HepG2 (cell line): ENCODE measurements around the gene THOC6. TPM values are rescaled to one million over a fixed set of nuclear protein-coding genes. Genes with fewer than 3 reads are reported as not detected.

Experiments
- AGO1 ChIP-seq: fragments of 200-400 bp; formaldehyde crosslinking; IDR thresholded peaks from 2 replicates; pipeline ENCODE4 v1.6.1; 2017; ENCODE audit warnings: mild to moderate bottlenecking, low read depth, low read length, moderate library complexity; ENCODE audit not compliant: poor library complexity, severe bottlenecking
- CBFB ChIP-seq: sonication (generic); formaldehyde crosslinking; IDR thresholded peaks from 2 replicates; pipeline ENCODE4 v1.4.0; 2020; ENCODE audit warnings: missing genetic modification reagents
- ETV6 ChIP-seq: sonication (generic); formaldehyde crosslinking; conservative IDR thresholded peaks from 2 replicates; pipeline ENCODE4 v1.4.0; 2020; ENCODE audit warnings: missing genetic modification reagents
- HMGXB4 ChIP-seq, 2 experiments: sonication (generic) in 1 of 2; formaldehyde crosslinking in 1 of 2; IDR thresholded peaks; 2 replicates each; pipeline versions ENCODE4 v1.4.0 to v1.6.1; 2018 to 2020; ENCODE audit warnings: missing genetic modification reagents in 2 of 2, borderline replicate concordance in 1 of 2, low read depth in 1 of 2, mild to moderate bottlenecking in 1 of 2, missing biosample characterization in 1 of 2
- HNRNPL ChIP-seq: fragments of 200-400 bp; formaldehyde crosslinking; IDR thresholded peaks from 2 replicates; pipeline ENCODE4 v1.6.1; 2017; ENCODE audit warnings: mild to moderate bottlenecking, low read depth, low read length
- HNRNPLL ChIP-seq: fragments of 200-400 bp; formaldehyde crosslinking; IDR thresholded peaks from 2 replicates; pipeline ENCODE4 v1.6.1; 2017; ENCODE audit warnings: mild to moderate bottlenecking, low read depth, low read length; ENCODE audit not compliant: poor library complexity, severe bottlenecking
- MED1 ChIP-seq: sonication (generic); formaldehyde crosslinking; IDR thresholded peaks from 2 replicates; pipeline ENCODE4 v1.4.0; 2020; ENCODE audit warnings: missing genetic modification reagents
- MYC ChIP-seq: sonication (generic); formaldehyde crosslinking; IDR thresholded peaks from 2 replicates; pipeline ENCODE4 v1.9.0; 2021; ENCODE audit warnings: missing genetic modification reagents, borderline replicate concordance
- NR2F6 ChIP-seq, 2 experiments: IDR thresholded peaks; 2 replicates each; pipeline ENCODE4 v1.6.1; 2016; ENCODE audit warnings: antibody characterized with exemption in 1 of 2, mild to moderate bottlenecking in 1 of 2
- PHF8 ChIP-seq: sonication (generic); formaldehyde crosslinking; IDR thresholded peaks from 2 replicates; pipeline ENCODE4 v1.5.0; 2020; ENCODE audit warnings: missing genetic modification reagents
- POLR2G ChIP-seq: fragments of 200-400 bp; formaldehyde crosslinking; IDR thresholded peaks from 2 replicates; pipeline ENCODE4 v1.6.1; 2018; ENCODE audit warnings: mild to moderate bottlenecking, low read depth, low read length, moderate library complexity
- SMC3 ChIP-seq: IDR thresholded peaks from 2 replicates; pipeline ENCODE4 v1.6.1; 2011; ENCODE audit warnings: low read length, improper control_type of control experiment
- SPEN ChIP-seq: sonication (generic); formaldehyde crosslinking; IDR thresholded peaks from 2 replicates; pipeline ENCODE4 v1.5.1; 2020; ENCODE audit warnings: low read depth, mild to moderate bottlenecking, missing genetic modification reagents
- TBX2 ChIP-seq: sonication (generic); formaldehyde crosslinking; IDR thresholded peaks from 2 replicates; pipeline ENCODE4 v1.5.0; 2020; ENCODE audit warnings: missing genetic modification reagents, mild to moderate bottlenecking, borderline replicate concordance
- ZFP91 ChIP-seq: sonication (generic); formaldehyde crosslinking; IDR thresholded peaks from 2 replicates; pipeline ENCODE4 v1.9.0; 2022; ENCODE audit warnings: missing genetic modification reagents, mild to moderate bottlenecking, borderline replicate concordance
- ZNF143 ChIP-seq: sonication (generic); formaldehyde crosslinking; IDR thresholded peaks from 2 replicates; pipeline ENCODE4 v1.4.0; 2020; ENCODE audit warnings: missing genetic modification reagents
- ZNF44 ChIP-seq: sonication (generic); formaldehyde crosslinking; IDR thresholded peaks from 2 replicates; pipeline ENCODE4 v1.5.1; 2020; ENCODE audit warnings: mild to moderate bottlenecking, missing genetic modification reagents
- ZNF691 ChIP-seq: sonication (generic); formaldehyde crosslinking; IDR thresholded peaks from 2 replicates; pipeline ENCODE4 v1.4.0; 2020; ENCODE audit warnings: missing genetic modification reagents, low read depth, mild to moderate bottlenecking, borderline replicate concordance
- ZNF724P ChIP-seq: sonication (generic); formaldehyde crosslinking; IDR thresholded peaks from 2 replicates; pipeline ENCODE4 v1.8.0; 2022; ENCODE audit warnings: missing genetic modification reagents, borderline replicate concordance
- ZNF883 ChIP-seq: sonication (generic); formaldehyde crosslinking; IDR thresholded peaks from 2 replicates; pipeline ENCODE4 v1.5.1; 2020; ENCODE audit warnings: mild to moderate bottlenecking, missing genetic modification reagents; ENCODE audit errors: not compliant biosample characterization
- polyA plus RNA-seq, 8 experiments: library from polyadenylated mRNA; depleted of rRNA in 3 of 8; stranded (reverse) in 7 of 8; unstranded in 1 of 8; fragments of >200 nt; fragmentation: Illumina TruSeq in 4 of 8; extraction: Trizol in 4 of 8; gene quantifications; 2 replicates each; pipeline versions ENCODE4 v1.2.1 to v1.2.3, GENCODE V29; 2011 to 2016; ENCODE audit warnings: low read depth in 4 of 8, missing spikeins in 1 of 8, mixed read lengths in 1 of 8; ENCODE audit not compliant: insufficient read depth in 1 of 8
- total RNA-seq, 5 experiments: library from RNA; depleted of rRNA; stranded (reverse); fragments of >200 nt; fragmentation: Illumina TruSeq; extraction: Trizol; gene quantifications; 2 replicates each; pipeline ENCODE4 v1.2.3, GENCODE V29; 2016; ENCODE audit warnings: low read depth in 1 of 5

The THOC6 gene
- total and polyA plus RNA-seq, 2 of the 13 experiments (the other 11 are each of a cell fraction or from before 2014, with no cell fraction given): 32.1 to 37.0 TPM

GRCh38 chr16:3027983-3028715, 4.3 kb downstream of the THOC6 start (continued):
- TF ChIP-seq HMGXB4 (CRISPR knock-in tag; IDR thresholded peaks at IDR 0.05; ENCODE audit: borderline replicate concordance in 1 of 2, low read depth in 1 of 2) (peak; percentile 51 to 73; a peak in 3 of 4 replicates), ZFP91 (no peak), ZNF143 (CRISPR knock-in tag) (0 out of 2 replicates have a peak, but pooled peaks have one; percentile 33), POLR2G (no peak; the same call in 1 of the 2 replicates), ZNF44 (no peak), SPEN (CRISPR knock-in tag) (peak; percentile 50; the same call in 1 of the 2 replicates), MYC (peak; percentile 55; the same call in 1 of the 2 replicates), NR2F6 (IDR thresholded peaks at IDR 0.05) (no peak), NR2F6 (CRISPR knock-in tag; IDR thresholded peaks at IDR 0.05) (peak; percentile 56), MED1 (peak; percentile 64; the same call in 1 of the 2 replicates), ZNF724P (CRISPR knock-in tag) (peak; percentile 30; the same call in 1 of the 2 replicates), HNRNPLL (peak; percentile 55), ZNF883 (peak; percentile 40), HNRNPL (no peak), SMC3 (peak; percentile 11; the same call in 1 of the 2 replicates), AGO1 (peak; percentile 72), ETV6 (CRISPR knock-in tag) (no peak), CBFB (CRISPR knock-in tag) (0 out of 2 replicates have a peak, but pooled peaks have one; percentile 42), ZNF691 (CRISPR knock-in tag) (peak; percentile 79; the same call in 1 of the 2 replicates), TBX2 (CRISPR knock-in tag) (peak; percentile 51; the same call in 1 of the 2 replicates), PHF8 (CRISPR knock-in tag) (no peak)
